HepG2 (cell line): ENCODE measurements around the gene CDC34. TPM values are rescaled to one million over a fixed set of nuclear protein-coding genes. Genes with fewer than 3 reads are reported as not detected.

Experiments
- BCL6 ChIP-seq: IDR thresholded peaks from 2 replicates; pipeline ENCODE4 v1.6.1; 2016; ENCODE audit warnings: missing genetic modification reagents, missing compliant biosample characterization
- CBX5 ChIP-seq: sonication (generic); formaldehyde crosslinking; IDR thresholded peaks from 2 replicates; pipeline ENCODE4 v1.4.0; 2020; ENCODE audit warnings: missing genetic modification reagents, borderline replicate concordance
- ETV5 ChIP-seq: IDR thresholded peaks from 2 replicates; pipeline ENCODE4 v1.6.1; 2018; ENCODE audit warnings: missing biosample characterization, missing genetic modification reagents, inconsistent platforms, borderline replicate concordance
- GTF3A ChIP-seq: sonication (generic); formaldehyde crosslinking; conservative IDR thresholded peaks from 2 replicates; pipeline ENCODE4 v1.4.0; 2020; ENCODE audit warnings: mild to moderate bottlenecking, missing genetic modification reagents
- KLF6 ChIP-seq: IDR thresholded peaks from 2 replicates; pipeline ENCODE4 v1.8.0; 2016; ENCODE audit warnings: missing biosample characterization, missing genetic modification reagents
- MED13 ChIP-seq: sonication (generic); formaldehyde crosslinking; IDR thresholded peaks from 2 replicates; pipeline ENCODE4 v1.5.0; 2020; ENCODE audit warnings: missing genetic modification reagents
- NONO ChIP-seq, 2 experiments: fragments of 450-650 bp in 1 of 2; sonication (generic) in 1 of 2; formaldehyde crosslinking in 1 of 2; IDR thresholded peaks in 1 of 2; conservative IDR thresholded peaks in 1 of 2; 2 replicates each; pipeline versions ENCODE4 v1.6.1 to v1.8.0; 2017 to 2022; ENCODE audit warnings: mild to moderate bottlenecking in 1 of 2, missing genetic modification reagents in 1 of 2, moderate library complexity in 1 of 2
- RBAK ChIP-seq: sonication (generic); formaldehyde crosslinking; IDR thresholded peaks from 2 replicates; pipeline ENCODE4 v1.5.1; 2020; ENCODE audit warnings: mild to moderate bottlenecking, missing genetic modification reagents
- RBM39 ChIP-seq: fragments of 200-400 bp; formaldehyde crosslinking; IDR thresholded peaks from one replicate; pipeline ENCODE4 v1.6.1; 2018; ENCODE audit warnings: antibody characterized with exemption, mild to moderate bottlenecking, low read depth, low read length; ENCODE audit not compliant: poor library complexity, severe bottlenecking
- SOX5 ChIP-seq: IDR thresholded peaks from 2 replicates; pipeline ENCODE4 v1.6.1; 2016; ENCODE audit warnings: borderline replicate concordance
- SUZ12 ChIP-seq: fragments of 150-350 bp; IDR thresholded peaks from 2 replicates; pipeline ENCODE4 v1.6.1; 2014; ENCODE audit warnings: low read depth, low read length
- YY1 ChIP-seq: IDR thresholded peaks from 2 replicates; pipeline ENCODE4 v1.6.1; 2011; ENCODE audit warnings: low read length, low read depth, moderate library complexity, mild to moderate bottlenecking; ENCODE audit not compliant: insufficient read depth, insufficient replicate concordance
- ZBTB7A ChIP-seq: sonication (generic); formaldehyde crosslinking; IDR thresholded peaks from 2 replicates; pipeline ENCODE4 v1.8.0; 2022; ENCODE audit warnings: mild to moderate bottlenecking, missing genetic modification reagents
- ZMYM3 ChIP-seq: sonication (generic); formaldehyde crosslinking; IDR thresholded peaks from 2 replicates; pipeline ENCODE4 v1.5.1; 2020; ENCODE audit warnings: mild to moderate bottlenecking, missing genetic modification reagents
- ZNF143 ChIP-seq: sonication (generic); formaldehyde crosslinking; IDR thresholded peaks from 2 replicates; pipeline ENCODE4 v1.4.0; 2020; ENCODE audit warnings: missing genetic modification reagents
- ZNF253 ChIP-seq: sonication (generic); formaldehyde crosslinking; IDR thresholded peaks from 2 replicates; pipeline ENCODE4 v1.8.0; 2022; ENCODE audit warnings: mild to moderate bottlenecking, missing genetic modification reagents, borderline replicate concordance
- ZNF33A ChIP-seq: sonication (generic); formaldehyde crosslinking; IDR thresholded peaks from 2 replicates; pipeline ENCODE4 v1.5.1; 2020; ENCODE audit warnings: missing genetic modification reagents, mild to moderate bottlenecking, moderate library complexity, borderline replicate concordance
- ZNF530 ChIP-seq: sonication (generic); formaldehyde crosslinking; IDR thresholded peaks from 2 replicates; pipeline ENCODE4 v1.5.0; 2020; ENCODE audit warnings: low read depth, mild to moderate bottlenecking, missing genetic modification reagents
- ZNF724P ChIP-seq: sonication (generic); formaldehyde crosslinking; IDR thresholded peaks from 2 replicates; pipeline ENCODE4 v1.8.0; 2022; ENCODE audit warnings: missing genetic modification reagents, borderline replicate concordance
- ZNF777 ChIP-seq: sonication (generic); formaldehyde crosslinking; IDR thresholded peaks from 2 replicates; pipeline ENCODE4 v1.4.0; 2020; ENCODE audit warnings: missing genetic modification reagents
- ZNF839 ChIP-seq: sonication (generic); formaldehyde crosslinking; IDR thresholded peaks from 2 replicates; pipeline ENCODE4 v1.4.0; 2020; ENCODE audit warnings: missing genetic modification reagents, mild to moderate bottlenecking, borderline replicate concordance
- polyA plus RNA-seq, 8 experiments: library from polyadenylated mRNA; depleted of rRNA in 3 of 8; stranded (reverse) in 7 of 8; unstranded in 1 of 8; fragments of >200 nt; fragmentation: Illumina TruSeq in 4 of 8; extraction: Trizol in 4 of 8; gene quantifications; 2 replicates each; pipeline versions ENCODE4 v1.2.1 to v1.2.3, GENCODE V29; 2011 to 2016; ENCODE audit warnings: low read depth in 4 of 8, missing spikeins in 1 of 8, mixed read lengths in 1 of 8; ENCODE audit not compliant: insufficient read depth in 1 of 8
- total RNA-seq, 5 experiments: library from RNA; depleted of rRNA; stranded (reverse); fragments of >200 nt; fragmentation: Illumina TruSeq; extraction: Trizol; gene quantifications; 2 replicates each; pipeline ENCODE4 v1.2.3, GENCODE V29; 2016; ENCODE audit warnings: low read depth in 1 of 5
- TF ChIP-seq, protein P1 (sequence below): sonication (generic); formaldehyde crosslinking; IDR thresholded peaks from 2 replicates; pipeline ENCODE4 v1.8.1; 2023; ENCODE audit warnings: mild to moderate bottlenecking, missing genetic modification reagents
- TF ChIP-seq, protein P2 (sequence below): IDR thresholded peaks from 2 replicates; pipeline ENCODE4 v1.6.1; 2018; ENCODE audit warnings: missing genetic modification reagents
- TF ChIP-seq, protein P3 (sequence below): sonication (generic); formaldehyde crosslinking; IDR thresholded peaks from 2 replicates; pipeline ENCODE4 v1.5.1; 2020; ENCODE audit warnings: missing genetic modification reagents, mild to moderate bottlenecking, borderline replicate concordance
- TF ChIP-seq, protein P4 (sequence below): sonication (generic); formaldehyde crosslinking; IDR thresholded peaks from 2 replicates; pipeline ENCODE4 v1.4.0; 2020; ENCODE audit warnings: missing genetic modification reagents, mild to moderate bottlenecking, borderline replicate concordance

The CDC34 gene
- total and polyA plus RNA-seq, 2 of the 13 experiments (the other 11 are each of a cell fraction or from before 2014, with no cell fraction given): 138 to 150 TPM

DNA sequence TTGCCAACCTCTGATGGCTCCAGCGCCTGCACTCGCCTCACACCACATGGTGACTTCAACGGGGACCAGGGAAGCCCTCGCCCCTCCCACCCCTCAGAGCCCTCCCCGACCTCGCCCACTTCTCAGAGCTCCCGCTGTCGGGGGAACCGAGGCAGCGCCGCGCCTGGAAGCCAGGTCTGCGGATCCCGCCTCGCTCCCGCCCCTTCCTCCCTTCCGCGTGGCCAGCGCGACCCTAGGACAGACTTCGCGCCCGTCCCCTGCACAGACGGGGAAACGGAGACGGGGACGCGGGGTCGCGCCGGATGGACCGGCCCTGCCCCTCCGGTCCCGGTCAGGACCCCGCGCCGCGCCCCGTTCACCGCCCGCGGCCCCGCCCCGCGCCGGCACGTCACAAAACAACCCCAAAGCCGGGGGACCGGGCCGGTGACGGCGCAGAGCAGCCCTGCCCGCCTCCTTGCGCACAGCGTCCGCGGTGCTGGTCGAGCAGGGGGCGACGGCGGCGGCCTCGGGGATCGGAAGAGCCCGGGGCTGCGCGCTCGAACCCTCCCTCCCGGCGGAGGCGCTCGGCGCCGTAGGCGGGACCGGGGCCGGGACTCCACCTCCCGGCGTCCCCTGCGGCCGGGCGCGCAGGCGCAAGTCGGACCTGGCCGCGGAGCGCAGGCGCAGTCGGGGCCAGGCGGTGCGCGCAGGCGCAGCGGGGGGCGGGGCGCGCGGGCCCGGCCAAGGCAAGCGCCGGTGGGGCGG, 379 bp upstream of the CDC34 start (continued):
- TF ChIP-seq ETV5 (CRISPR knock-in tag): 0 out of 2 replicates have a peak, but pooled peaks have one; percentile 16
- peak; percentile 14 for TF ChIP-seq RBM39
- TF ChIP-seq ZNF143 (CRISPR knock-in tag): peak; percentile 83
- TF ChIP-seq, protein P1, sequence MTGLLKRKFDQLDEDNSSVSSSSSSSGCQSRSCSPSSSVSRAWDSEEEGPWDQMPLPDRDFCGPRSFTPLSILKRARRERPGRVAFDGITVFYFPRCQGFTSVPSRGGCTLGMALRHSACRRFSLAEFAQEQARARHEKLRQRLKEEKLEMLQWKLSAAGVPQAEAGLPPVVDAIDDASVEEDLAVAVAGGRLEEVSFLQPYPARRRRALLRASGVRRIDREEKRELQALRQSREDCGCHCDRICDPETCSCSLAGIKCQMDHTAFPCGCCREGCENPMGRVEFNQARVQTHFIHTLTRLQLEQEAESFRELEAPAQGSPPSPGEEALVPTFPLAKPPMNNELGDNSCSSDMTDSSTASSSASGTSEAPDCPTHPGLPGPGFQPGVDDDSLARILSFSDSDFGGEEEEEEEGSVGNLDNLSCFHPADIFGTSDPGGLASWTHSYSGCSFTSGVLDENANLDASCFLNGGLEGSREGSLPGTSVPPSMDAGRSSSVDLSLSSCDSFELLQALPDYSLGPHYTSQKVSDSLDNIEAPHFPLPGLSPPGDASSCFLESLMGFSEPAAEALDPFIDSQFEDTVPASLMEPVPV: peak; percentile 49; the same call in 1 of the 2 replicates
- peak; percentile 47 for TF ChIP-seq KLF6
- TF ChIP-seq ZMYM3 (CRISPR knock-in tag): no peak
- TF ChIP-seq RBAK: no peak
- TF ChIP-seq CBX5: 0 out of 2 replicates have a peak, but pooled peaks have one; percentile 42
- peak; percentile 37; the same call in 1 of the 2 replicates for TF ChIP-seq ZNF839 (CRISPR knock-in tag)
- TF ChIP-seq BCL6 (CRISPR knock-in tag): peak; percentile 32; the same call in 1 of the 2 replicates
- peak; percentile 55; the same call in 1 of the 2 replicates for TF ChIP-seq SUZ12
- TF ChIP-seq ZNF724P (CRISPR knock-in tag): peak; percentile 72; the same call in 1 of the 2 replicates
- no peak; the same call in 1 of the 2 replicates for TF ChIP-seq MED13 (CRISPR knock-in tag)
- TF ChIP-seq ZNF33A (CRISPR knock-in tag): no peak
- TF ChIP-seq, protein P2, sequence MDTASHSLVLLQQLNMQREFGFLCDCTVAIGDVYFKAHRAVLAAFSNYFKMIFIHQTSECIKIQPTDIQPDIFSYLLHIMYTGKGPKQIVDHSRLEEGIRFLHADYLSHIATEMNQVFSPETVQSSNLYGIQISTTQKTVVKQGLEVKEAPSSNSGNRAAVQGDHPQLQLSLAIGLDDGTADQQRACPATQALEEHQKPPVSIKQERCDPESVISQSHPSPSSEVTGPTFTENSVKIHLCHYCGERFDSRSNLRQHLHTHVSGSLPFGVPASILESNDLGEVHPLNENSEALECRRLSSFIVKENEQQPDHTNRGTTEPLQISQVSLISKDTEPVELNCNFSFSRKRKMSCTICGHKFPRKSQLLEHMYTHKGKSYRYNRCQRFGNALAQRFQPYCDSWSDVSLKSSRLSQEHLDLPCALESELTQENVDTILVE (CRISPR knock-in tag): peak; percentile 84; the same call in 1 of the 2 replicates
- TF ChIP-seq GTF3A: no peak
- no peak for TF ChIP-seq ZNF253
- peak; percentile 11 for TF ChIP-seq YY1
- TF ChIP-seq NONO (IDR thresholded peaks at IDR 0.05): no peak
- peak; percentile 71 for TF ChIP-seq NONO (CRISPR knock-in tag; conservative IDR thresholded peaks at IDR 0.05)
- TF ChIP-seq SOX5 (CRISPR knock-in tag): peak; percentile 15; the same call in 1 of the 2 replicates
- peak; percentile 83 for TF ChIP-seq ZNF777 (CRISPR knock-in tag)
- 0 out of 2 replicates have a peak, but pooled peaks have one; percentile 51 for TF ChIP-seq ZBTB7A (CRISPR knock-in tag)
- TF ChIP-seq ZNF530: no peak
- TF ChIP-seq, protein P3, sequence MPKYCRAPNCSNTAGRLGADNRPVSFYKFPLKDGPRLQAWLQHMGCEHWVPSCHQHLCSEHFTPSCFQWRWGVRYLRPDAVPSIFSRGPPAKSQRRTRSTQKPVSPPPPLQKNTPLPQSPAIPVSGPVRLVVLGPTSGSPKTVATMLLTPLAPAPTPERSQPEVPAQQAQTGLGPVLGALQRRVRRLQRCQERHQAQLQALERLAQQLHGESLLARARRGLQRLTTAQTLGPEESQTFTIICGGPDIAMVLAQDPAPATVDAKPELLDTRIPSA: peak; percentile 88; the same call in 1 of the 2 replicates
- TF ChIP-seq, protein P4, sequence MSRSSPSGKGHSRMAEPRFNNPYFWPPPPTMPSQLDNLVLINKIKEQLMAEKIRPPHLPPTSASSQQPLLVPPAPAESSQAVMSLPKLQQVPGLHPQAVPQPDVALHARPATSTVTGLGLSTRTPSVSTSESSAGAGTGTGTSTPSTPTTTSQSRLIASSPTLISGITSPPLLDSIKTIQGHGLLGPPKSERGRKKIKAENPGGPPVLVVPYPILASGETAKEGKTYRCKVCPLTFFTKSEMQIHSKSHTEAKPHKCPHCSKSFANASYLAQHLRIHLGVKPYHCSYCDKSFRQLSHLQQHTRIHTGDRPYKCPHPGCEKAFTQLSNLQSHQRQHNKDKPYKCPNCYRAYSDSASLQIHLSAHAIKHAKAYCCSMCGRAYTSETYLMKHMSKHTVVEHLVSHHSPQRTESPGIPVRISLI: peak; percentile 62
